Fibroblast of lung (primary cell): ENCODE data around the gene NPHP4.

Experiments
- CTCF ChIP-seq, 2 donors: IDR thresholded peaks in 1 of 2; conservative IDR thresholded peaks in 1 of 2; 1 replicate in 1 of 2; 2 replicates in 1 of 2; pipeline ENCODE4 v1.5.1; 2011 to 2012; ENCODE audit warnings: low read length in 2 of 2, control low read depth in 1 of 2, inconsistent platforms in 1 of 2, low read depth in 1 of 2, mild to moderate bottlenecking in 1 of 2
- EZH2 ChIP-seq: IDR thresholded peaks from 2 replicates; pipeline ENCODE4 v1.5.1; 2012; ENCODE audit warnings: low read length, control low read depth, mild to moderate bottlenecking; ENCODE audit errors: missing control alignments

GRCh38 chr1:5868931-5869500, 123.2 kb downstream of the NPHP4 start:
- TF ChIP-seq CTCF (conservative IDR thresholded peaks at IDR 0.05 in 1 of 2, IDR thresholded peaks at IDR 0.05 in 1 of 2; ENCODE audit: low read depth in 1 of 2, low read length in 2 of 2) (no peak), EZH2 (no peak)
